Activated CD8-positive, alpha-beta memory T cell treated with anti-CD3 and anti-CD28 coated beads for 36 hours (primary cell): ENCODE results near the gene DUSP7. TPM values are rescaled to one million over a fixed set of nuclear protein-coding genes. Genes with fewer than 3 reads are reported as not detected.

Experiments
- CTCF ChIA-PET: fragments of 350-600 bp; sonication (Branson Sonifier 250); formaldehyde crosslinking; loops from one replicate; lab custom pipeline; 2021; ENCODE audit warnings: antibody characterized with exemption; lab: Charles Lee
- POLR2A ChIA-PET: fragments of 350-600 bp; sonication (Branson Sonifier 250); formaldehyde crosslinking; loops from one replicate; lab custom pipeline; 2021; ENCODE audit warnings: antibody characterized with exemption; lab: Charles Lee
- total RNA-seq, 2 experiments: library from RNA; stranded (reverse); gene quantifications; one replicate each; pipeline ENCODE4 v1.2.3, GENCODE V29; 2021

Gene DUSP7
- total RNA-seq, 2 experiments from 2014 or later = 26.5 to 26.8 TPM

DNA sequence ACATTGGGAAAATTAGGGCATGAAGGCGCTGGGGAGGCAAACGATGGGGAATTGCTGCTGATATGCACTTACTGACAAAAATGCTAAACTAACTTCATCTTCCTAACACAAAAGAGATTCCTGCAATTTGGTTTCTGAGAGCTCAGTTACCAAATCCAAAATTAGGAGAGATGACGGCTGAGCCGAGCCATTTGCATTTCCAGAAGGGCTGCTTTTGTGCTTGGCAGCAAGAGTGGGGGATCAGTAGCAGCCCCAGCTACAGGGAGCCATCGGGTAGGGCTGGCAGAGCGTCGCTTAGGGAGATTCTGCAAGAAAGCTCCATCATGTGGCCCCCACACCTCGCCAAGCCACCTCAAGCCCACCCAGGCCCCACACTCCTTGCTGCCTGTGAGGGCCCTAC lies 16.1 kb upstream of the DUSP7 start:
- CTCF ChIA-PET = no interaction called here
- POLR2A ChIA-PET = no interaction called here

GRCh38 chr3:52072020-52072419 lies 15.6 kb upstream of the DUSP7 start:
- POLR2A ChIA-PET = no interaction called here
- CTCF ChIA-PET = no interaction called here

GRCh38 chr3:52070724-52071621 lies 14.6 kb upstream of the DUSP7 start:
- POLR2A ChIA-PET = no interaction called here
- CTCF ChIA-PET = interaction anchor here (1.0 kb wide), 1 partner anchor 19 kb away, joined by 3 read pairs; no protein-coding TSS in a partner anchor

GRCh38 chr3:52069855-52070254 lies 13.5 kb upstream of the DUSP7 start:
- POLR2A ChIA-PET = no interaction called here
- CTCF ChIA-PET = interaction anchor here (1.0 kb wide), 1 partner anchor 18 kb away, joined by 3 read pairs; no protein-coding TSS in a partner anchor

GRCh38 chr3:52069135-52069534 lies 12.8 kb upstream of the DUSP7 start:
- ChIA-PET POLR2A (no interaction called here), CTCF (no interaction called here)

DNA sequence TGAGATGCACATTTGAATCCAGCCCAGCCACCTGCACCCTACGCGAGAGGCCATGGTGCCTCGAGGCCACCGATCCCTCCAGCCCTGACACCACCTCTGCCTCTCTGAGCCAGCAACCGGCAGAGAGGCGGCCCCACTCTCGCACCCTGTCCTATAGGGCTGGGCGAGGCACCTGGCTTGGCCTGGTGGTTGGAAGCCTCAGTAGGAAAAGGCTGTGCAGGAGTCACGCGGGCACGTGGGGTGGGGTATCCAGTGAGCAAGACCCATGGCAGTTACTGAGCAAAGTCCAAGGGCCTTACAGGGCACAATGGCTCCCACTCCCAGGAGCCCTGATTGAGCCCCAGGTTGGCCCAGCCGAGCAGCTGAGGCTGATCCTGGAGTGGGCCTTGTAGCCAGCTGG lies 12.4 kb upstream of the DUSP7 start:
- CTCF ChIA-PET = no interaction called here
- POLR2A ChIA-PET = no interaction called here

DNA sequence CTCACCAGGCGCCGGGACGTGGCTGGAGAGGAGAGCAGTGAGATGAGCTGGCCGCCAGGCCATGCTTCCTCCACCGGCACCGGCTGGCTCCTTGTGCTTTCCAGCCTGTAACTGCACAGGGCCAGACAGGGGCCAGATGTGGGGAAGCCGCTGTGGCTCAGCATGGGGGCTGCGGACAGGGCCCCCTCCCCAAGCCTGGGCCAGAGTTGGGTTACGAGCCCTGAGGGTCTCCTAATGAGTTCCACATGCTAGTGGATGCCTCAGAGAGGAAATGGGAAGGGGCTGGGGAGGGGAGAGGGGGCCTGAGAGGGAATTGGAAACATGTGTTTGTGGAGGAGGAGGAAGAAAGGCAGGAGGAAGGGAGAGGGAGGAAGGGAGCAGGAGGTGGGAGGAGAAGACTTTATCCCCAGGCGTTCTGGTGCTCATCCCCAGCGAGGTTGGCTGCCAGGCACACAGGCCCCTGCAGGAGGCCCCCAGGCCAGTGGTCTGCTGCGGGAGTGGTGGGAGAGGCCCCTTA lies 11.7 kb upstream of the DUSP7 start:
- POLR2A ChIA-PET = no interaction called here
- CTCF ChIA-PET = no interaction called here

- CTCF ChIA-PET = interaction anchor here (0.6 kb wide), 1 partner anchor 960 kb away, joined by 4 read pairs; no protein-coding TSS in a partner anchor
- POLR2A ChIA-PET = no interaction called here
Measured at GRCh38 chr3:52067526-52067925, 11.2 kb upstream of the DUSP7 start.

DNA sequence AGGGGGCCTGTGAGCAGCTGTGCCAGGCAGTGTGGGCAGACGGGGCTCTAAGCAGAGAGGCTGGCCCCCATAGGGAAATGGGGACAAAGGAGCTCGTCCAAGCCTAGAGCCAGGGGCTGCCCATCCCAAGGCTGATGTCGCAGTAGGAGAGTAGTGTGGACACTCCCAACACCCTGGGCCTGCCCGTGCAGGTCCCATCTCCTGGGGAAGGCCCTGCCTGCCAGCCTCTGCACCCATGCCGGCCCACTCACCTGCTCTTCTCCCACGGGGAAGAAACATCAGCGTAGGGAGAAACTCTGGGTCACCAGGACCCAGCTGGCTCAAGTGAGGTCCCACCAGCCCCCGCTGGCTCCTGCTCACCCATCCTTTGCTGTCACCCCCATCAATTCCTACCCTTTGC lies 10.7 kb upstream of the DUSP7 start:
- POLR2A ChIA-PET = no interaction called here
- CTCF ChIA-PET = interaction anchor here (0.6 kb wide), 1 partner anchor 959 kb away, joined by 4 read pairs; no protein-coding TSS in a partner anchor

GRCh38 chr3:52065264-52065756 lies 8.9 kb upstream of the DUSP7 start:
- ChIA-PET CTCF (no interaction called here), POLR2A (no interaction called here)

- ChIA-PET POLR2A (no interaction called here), CTCF (interaction anchor here (1.8 kb wide), 1 partner anchor 12 kb away, joined by 5 read pairs; no protein-coding TSS in a partner anchor)
Measured at GRCh38 chr3:52064561-52064960, 8.2 kb upstream of the DUSP7 start.

DNA sequence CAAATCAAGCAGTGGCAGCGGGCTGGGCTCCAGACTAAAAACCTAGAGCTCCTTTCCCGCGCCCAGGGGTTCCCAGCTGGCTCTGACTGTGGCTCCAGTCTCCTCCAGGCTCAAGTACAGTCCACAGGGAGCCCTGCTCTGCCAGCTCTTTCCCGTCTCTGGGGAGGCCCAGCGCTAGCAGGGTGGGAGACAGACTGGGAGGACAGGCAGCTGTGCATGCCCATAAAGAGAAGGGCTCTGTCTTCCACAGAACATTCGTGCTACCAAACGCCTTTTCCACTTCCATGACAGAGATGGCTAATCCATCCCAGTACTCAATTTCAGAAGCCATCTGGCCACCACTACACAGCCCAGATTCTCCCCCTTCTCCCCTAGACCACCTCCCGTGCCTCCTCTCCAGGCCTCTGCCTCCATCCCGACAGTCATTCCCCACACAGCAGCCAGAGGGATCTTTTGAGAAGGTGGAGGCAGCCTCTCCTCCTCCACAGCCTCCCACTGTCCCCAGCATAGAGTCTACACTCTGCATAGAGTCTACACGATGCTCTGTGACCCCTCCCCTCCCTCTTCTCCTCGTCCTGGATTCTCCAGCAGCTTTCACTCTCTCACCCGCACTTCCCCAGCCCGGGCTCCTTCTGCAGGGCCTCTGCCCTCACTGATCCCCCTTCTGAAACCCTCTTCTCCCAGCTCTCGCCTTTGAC lies 6.8 kb upstream of the DUSP7 start:
- ChIA-PET POLR2A (no interaction called here), CTCF (interaction anchor here (1.8 kb wide), 1 partner anchor 10 kb away, joined by 5 read pairs; no protein-coding TSS in a partner anchor)

DNA sequence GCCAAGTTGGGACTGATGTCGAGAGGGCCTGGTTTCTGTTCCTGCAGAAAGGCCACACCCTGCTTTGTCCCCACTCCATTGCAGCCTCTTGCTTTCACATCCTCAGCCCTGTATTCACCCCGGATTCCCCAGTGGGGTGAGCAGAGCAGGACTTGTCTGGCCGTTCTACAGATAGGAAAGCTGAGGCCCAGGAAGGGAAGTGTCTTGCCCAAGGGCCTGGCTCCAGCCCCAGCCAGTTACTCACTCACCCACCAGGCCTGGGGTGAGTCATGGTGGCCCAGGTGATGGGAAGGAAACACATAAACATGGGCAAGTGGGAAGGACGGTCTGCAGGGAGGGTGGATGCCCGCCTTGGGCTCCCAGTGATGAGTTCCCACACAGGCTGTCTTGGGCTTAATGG lies 6.1 kb upstream of the DUSP7 start:
- CTCF ChIA-PET = interaction anchor here (1.5 to 1.8 kb wide), 3 partner anchors 10 to 82 kb away, joined by 3 to 5 read pairs (median 3); no protein-coding TSS in a partner anchor

GRCh38 chr3:52061121-52061910 lies 4.9 kb upstream of the DUSP7 start:
- ChIA-PET CTCF (interaction anchor here (1.5 to 1.8 kb wide), 2 partner anchors 21 to 83 kb away, joined by 3 read pairs; no protein-coding TSS in a partner anchor), POLR2A (no interaction called here)

More for the DNA sequence above, 6.1 kb upstream of the DUSP7 start:
- POLR2A ChIA-PET = no interaction called here

DNA sequence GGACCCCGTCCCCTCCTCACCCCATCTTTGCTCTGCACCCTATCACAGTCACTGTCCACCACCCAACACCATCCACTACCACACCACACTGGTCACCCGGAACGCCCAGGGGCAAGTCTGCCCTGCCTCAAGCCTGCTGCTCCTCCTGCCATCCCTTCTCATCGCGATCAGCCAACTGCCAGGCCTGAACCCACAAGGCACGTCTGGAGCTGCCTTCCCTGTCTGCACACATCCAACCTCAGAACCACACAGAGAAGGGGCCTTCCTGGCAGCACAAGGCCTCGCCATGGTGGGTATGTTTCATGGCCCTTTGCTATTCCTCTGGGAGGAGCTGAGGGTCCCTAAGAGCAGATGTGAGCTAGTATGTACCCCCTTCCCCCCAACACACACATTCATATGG lies 3.4 kb upstream of the DUSP7 start:
- ChIA-PET POLR2A (no interaction called here), CTCF (interaction anchor here (0.9 to 1.1 kb wide), 2 partner anchors 58 to 163 kb away, joined by 3 to 4 read pairs; no protein-coding TSS in a partner anchor)

GRCh38 chr3:52057812-52058495 lies 1.6 kb upstream of the DUSP7 start:
- ChIA-PET CTCF (interaction anchor here (0.8 to 1.3 kb wide), 3 partner anchors 56 to 97 kb away, joined by 4 to 5 read pairs (median 4); partner anchors contain the start of gene POC1A), POLR2A (interaction anchor here (0.6 to 3.0 kb wide), 4 partner anchors 62 to 117 kb away, joined by 3 to 14 read pairs (median 9); partner anchors contain the start of genes ACY1, POC1A, RPL29 and RRP9)

DNA sequence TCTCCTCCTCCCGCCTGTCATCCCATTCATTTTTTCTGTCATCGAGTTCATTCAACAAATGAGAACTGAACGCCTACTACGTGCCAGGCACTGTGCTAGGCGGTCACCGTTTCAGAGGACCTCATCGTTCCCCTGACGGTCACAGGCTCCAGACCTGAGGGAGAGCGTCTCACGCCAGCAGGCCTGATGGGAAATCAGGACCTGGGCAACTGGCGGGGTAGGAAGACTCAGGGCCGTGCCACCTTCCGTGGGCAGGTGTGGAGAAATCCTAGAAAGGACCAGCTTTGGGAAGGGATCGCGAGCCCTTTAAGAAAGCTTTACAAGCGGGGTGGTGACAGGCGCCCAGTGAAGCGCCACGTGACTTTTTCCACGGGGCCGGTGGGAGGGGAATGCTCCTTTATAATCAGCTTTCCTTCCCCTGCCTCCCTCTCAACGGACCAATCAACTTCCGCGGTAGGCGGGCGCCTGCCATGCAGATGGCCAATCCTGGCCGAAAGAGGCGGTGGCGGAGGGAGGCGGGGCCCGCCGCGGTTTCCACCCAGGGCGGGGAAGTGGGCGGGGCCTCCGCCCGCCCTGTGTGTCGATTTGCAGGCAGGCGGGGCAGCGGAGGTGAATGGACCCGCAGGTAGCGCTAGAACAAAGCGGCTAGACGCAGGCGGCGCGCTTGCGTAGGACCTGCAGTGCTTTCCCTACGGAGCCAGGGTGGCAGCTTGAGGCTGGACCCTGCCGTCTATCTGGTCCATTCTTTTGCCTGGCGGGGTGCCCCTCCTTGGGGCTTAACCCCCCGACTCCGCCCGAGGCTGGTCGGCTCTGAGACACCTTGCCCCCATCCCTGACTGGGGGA lies 819 bp upstream of the DUSP7 start:
- POLR2A ChIA-PET = interaction anchor here (0.5 to 3.0 kb wide), 7 partner anchors 62 to 196 kb away, joined by 3 to 14 read pairs (median 5); partner anchors contain the start of genes ACY1, POC1A, RPL29 and RRP9
- CTCF ChIA-PET = interaction anchor here (0.8 to 1.4 kb wide), 4 partner anchors 55 to 97 kb away, joined by 4 to 5 read pairs (median 4); partner anchors contain the start of genes POC1A and RPL29
